ENCODE results near the gene STON2.

GRCh38 chr14:81219759-81220579 is 180.2 kb downstream of the STON2 start:
- TF ChIP-seq POLR2A (IDR thresholded peaks at IDR 0.05) = no peak
- no peak for TF ChIP-seq CTCF (IDR thresholded peaks at IDR 0.05)

All from body of pancreas (tissue), 4 donors.